CD14-positive monocyte (primary cell): Measurements from ENCODE around the gene PGBD1. TPM values are rescaled to one million over a fixed set of nuclear protein-coding genes. Genes with fewer than 3 reads are reported as not detected.

Experiments
- DNase-seq, 3 donors: peaks; one replicate each; pipeline ENCODE4 v3.0.0-alpha.2; 2011 to 2022
- H2AFZ ChIP-seq: 2 replicates; pipeline ENCODE4 v1.6.0; 2012; ENCODE audit warnings: mild to moderate bottlenecking, low read depth, low read length, inconsistent platforms; ENCODE audit not compliant: insufficient read depth, poor library complexity, severe bottlenecking
- H3K27ac ChIP-seq, 2 donors: 1 replicate in 1 of 2; 2 replicates in 1 of 2; pipeline ENCODE4 v1.5.1; 2012 to 2013; ENCODE audit warnings: low read length in 2 of 2, control low read depth in 1 of 2, inconsistent platforms in 1 of 2, low read depth in 1 of 2, mild to moderate bottlenecking in 1 of 2
- H3K27me3 ChIP-seq, 2 donors: one replicate each; pipeline versions ENCODE4 v1.6.0 to v1.6.1; 2011 to 2013; ENCODE audit warnings: low read length in 2 of 2; ENCODE audit not compliant: control insufficient read depth in 2 of 2, insufficient read depth in 2 of 2
- H3K36me3 ChIP-seq, 2 donors: replicated peaks in 1 of 2; 1 replicate in 1 of 2; 2 replicates in 1 of 2; pipeline versions ENCODE4 v1.5.1 to v1.6.1; 2012 to 2013; ENCODE audit warnings: low read length in 2 of 2, control low read depth in 1 of 2, inconsistent platforms in 1 of 2, mild to moderate bottlenecking in 1 of 2; ENCODE audit not compliant: insufficient read depth in 2 of 2, control insufficient read depth in 1 of 2
- H3K4me1 ChIP-seq, 2 donors: 1 replicate in 1 of 2; 2 replicates in 1 of 2; pipeline versions ENCODE4 v1.5.1 to v1.6.1; 2012 to 2013; ENCODE audit warnings: low read length in 2 of 2, control low read depth in 1 of 2, inconsistent platforms in 1 of 2, mild to moderate bottlenecking in 1 of 2, moderate library complexity in 1 of 2; ENCODE audit not compliant: insufficient read depth in 2 of 2, control insufficient read depth in 1 of 2
- H3K4me2 ChIP-seq: replicated peaks from 2 replicates; pipeline ENCODE3; 2012; ENCODE audit warnings: low read length, moderate library complexity, mild to moderate bottlenecking; ENCODE audit not compliant: poor library complexity, severe bottlenecking; ENCODE audit errors: extremely low read depth
- H3K4me3 ChIP-seq, 3 experiments: fragments of 200-600 bp in 1 of 3; sonication (generic) in 1 of 3; replicated peaks in 1 of 3; 1 replicate in 2 of 3; 2 replicates in 1 of 3; pipeline ENCODE4 v1.5.1; 2011 to 2013; ENCODE audit warnings: low read length in 3 of 3, mild to moderate bottlenecking in 3 of 3, control low read depth in 2 of 3, low read depth in 2 of 3, inconsistent platforms in 1 of 3, moderate library complexity in 1 of 3
- H3K79me2 ChIP-seq: 2 replicates; pipeline ENCODE4 v1.6.0; 2012; ENCODE audit warnings: mild to moderate bottlenecking, control low read depth, inconsistent platforms, low read length, moderate library complexity; ENCODE audit not compliant: insufficient read depth
- H3K9ac ChIP-seq: 2 replicates; pipeline ENCODE4 v1.6.0; 2017; ENCODE audit warnings: low read length, mild to moderate bottlenecking; ENCODE audit not compliant: insufficient read depth, poor library complexity, severe bottlenecking
- H3K9me3 ChIP-seq, 2 donors: replicated peaks in 1 of 2; 1 replicate in 1 of 2; 2 replicates in 1 of 2; pipeline versions ENCODE4 v1.5.1 to v1.6.1; 2012 to 2013; ENCODE audit warnings: low read length in 2 of 2, control low read depth in 1 of 2; ENCODE audit not compliant: control insufficient read depth in 1 of 2, insufficient read depth in 1 of 2
- H4K20me1 ChIP-seq: 2 replicates; pipeline ENCODE4 v1.6.0; 2012; ENCODE audit warnings: mild to moderate bottlenecking, low read length, control low read depth, moderate library complexity; ENCODE audit not compliant: insufficient read depth
- H3K27ac Mint-ChIP-seq, 7 donors: one replicate each; pipeline ENCODE4 v1.8.0; 2020; ENCODE audit warnings: mild to moderate bottlenecking in 7 of 7, mixed read lengths in 7 of 7, moderate library complexity in 6 of 7, inconsistent platforms in 2 of 7
- H3K27me3 Mint-ChIP-seq, 3 donors: one replicate each; pipeline ENCODE4 v1.8.0; 2021 to 2022; ENCODE audit warnings: low read depth in 3 of 3, mild to moderate bottlenecking in 3 of 3, mixed read lengths in 3 of 3, moderate library complexity in 3 of 3, inconsistent platforms in 1 of 3
- H3K36me3 Mint-ChIP-seq, 2 donors: one replicate each; pipeline ENCODE4 v1.8.0; 2020; ENCODE audit warnings: mixed read lengths in 2 of 2, inconsistent platforms in 1 of 2, mild to moderate bottlenecking in 1 of 2
- H3K4me1 Mint-ChIP-seq: one replicate; pipeline ENCODE4 v1.8.0; 2020; ENCODE audit warnings: mild to moderate bottlenecking, mixed read lengths
- H3K4me3 Mint-ChIP-seq, 2 donors: one replicate each; pipeline ENCODE4 v1.8.0; 2020; ENCODE audit warnings: mild to moderate bottlenecking in 2 of 2, mixed read lengths in 2 of 2, moderate library complexity in 1 of 2
- H3K9me3 Mint-ChIP-seq, 7 donors: one replicate each; pipeline ENCODE4 v1.8.0; 2020 to 2022; ENCODE audit warnings: mixed read lengths in 7 of 7, mild to moderate bottlenecking in 6 of 7, moderate library complexity in 6 of 7, inconsistent platforms in 2 of 7
- CTCF ChIP-seq: fragments of 200-600 bp; IDR thresholded peaks from one replicate; pipeline ENCODE4 v1.8.0; 2022; ENCODE audit warnings: antibody characterized with exemption, mild to moderate bottlenecking
- WGBS: methylation state at CpG from one replicate; pipeline ENCODE4 v1.1.5; 2013; ENCODE audit warnings: missing lambda C conversion rate; ENCODE audit not compliant: insufficient coverage; 5-methylcytosine and 5-hydroxymethylcytosine counted together
- intact Hi-C, 2 donors: fragments of 100-400 bp; cut with micrococcal nuclease; formaldehyde crosslinking; loops; one replicate each; pipeline versions ENCODE4 v1.15.0 to v1.15.1; 2023
- polyA plus RNA-seq, 3 donors: library from polyadenylated mRNA; depleted of rRNA in 1 of 3; unstranded in 2 of 3; stranded (reverse) in 1 of 3; fragments of 300-500 nt in 2 of 3; fragments of >200 nt in 1 of 3; fragmentation: Illumina TruSeq in 2 of 3; gene quantifications; 1 replicate in 2 of 3; 2 replicates in 1 of 3; pipeline ENCODE4 v1.2.3, GENCODE V29; 2012 to 2021

Gene PGBD1
- polyA plus RNA-seq, 3 donors: 0.15 to 0.36 (median 0.17) TPM

GRCh38 chr6:28251661-28252008, 29.7 kb upstream of the PGBD1 start:
- peaks cover 16% of the 10 kb centered on the region for H3K79me2 ChIP-seq
- Mint-ChIP-seq H3K4me3 (peak overlapping the region; percentile 98), H3K4me1 (peaks cover 40% of the 10 kb centered on the region), H3K27me3 (peaks cover 0 to 1% (median 0%) of the 10 kb centered on the region in 3 donors), H3K27ac (peak overlapping the region; percentile 85 to 93 (median 88)), H3K9me3 (peaks cover 0 to 5% (median 0%) of the 10 kb centered on the region in 7 donors), H3K36me3 (peaks cover 23 to 27% of the 10 kb centered on the region in 2 donors)
- H2AFZ ChIP-seq: peak overlapping the region; percentile 89
- peak in 2 of 3 donors; percentile 3 to 16 for DNase-seq
- no peaks in the 10 kb centered on the region for H4K20me1 ChIP-seq
- peak overlapping the region; percentile 88 for H3K4me2 ChIP-seq
- H3K4me1 ChIP-seq: peaks cover 33 to 39% of the 10 kb centered on the region in 2 donors
- peak overlapping the region; percentile 83 to 99 (median 99) for H3K4me3 ChIP-seq
- no peak for TF ChIP-seq CTCF
- H3K27ac ChIP-seq: peak overlapping the region; percentile 46 to 73
- WGBS: 0% methylated on average over 19 of the region's 25 CpGs
- peaks cover 11 to 31% of the 10 kb centered on the region in 2 donors for H3K36me3 ChIP-seq
- intact Hi-C loops: loop anchor here (5.0 to 10.0 kb wide), 2 partner anchors 117 to 169 kb away; partner anchors contain the start of gene ZNF165 (in 1 of the 2)
- H3K9ac ChIP-seq: peak overlapping the region; percentile 62
- H3K27me3 ChIP-seq: no peaks in the 10 kb centered on the region
- H3K9me3 ChIP-seq: no peaks in the 10 kb centered on the region

- H3K4me1 ChIP-seq: peaks cover 33 to 39% of the 10 kb centered on the region in 2 donors
- WGBS: 4% methylated on average over 3 of the region's 14 CpGs
- peak within 1 kb of the TSS; percentile 83 to 99 (median 99) for H3K4me3 ChIP-seq
- peak within 1 kb of the TSS; percentile 89 for H2AFZ ChIP-seq
- DNase-seq: peak; percentile 72 to 86 (median 78)
- H3K27me3 Mint-ChIP-seq: peaks cover 0 to 1% (median 0%) of the 10 kb centered on the region in 3 donors
- H3K27ac Mint-ChIP-seq: peak within 1 kb of the TSS; percentile 85 to 93 (median 88)
- H3K4me2 ChIP-seq: peak within 1 kb of the TSS; percentile 88
- peak within 1 kb of the TSS; percentile 62 for H3K9ac ChIP-seq
- peaks cover 0 to 5% (median 0%) of the 10 kb centered on the region in 7 donors for H3K9me3 Mint-ChIP-seq
- peaks cover 16 to 20% of the 10 kb centered on the region in 2 donors for H3K36me3 Mint-ChIP-seq
- no peaks in the 10 kb centered on the region for H3K9me3 ChIP-seq
- H3K4me1 Mint-ChIP-seq: peaks cover 40% of the 10 kb centered on the region
- H3K27ac ChIP-seq: peak within 1 kb of the TSS; percentile 46 to 73
- peaks cover 16% of the 10 kb centered on the region for H3K79me2 ChIP-seq
- H4K20me1 ChIP-seq: no peaks in the 10 kb centered on the region
- intact Hi-C loops: loop anchor here (5.0 to 10.0 kb wide), 2 partner anchors 117 to 170 kb away; partner anchors contain the start of gene ZNF165 (in 1 of the 2)
- H3K36me3 ChIP-seq: peaks cover 5 to 24% of the 10 kb centered on the region in 2 donors
- H3K4me3 Mint-ChIP-seq: peak within 1 kb of the TSS; percentile 98
- H3K27me3 ChIP-seq: no peaks in the 10 kb centered on the region
- TF ChIP-seq CTCF: no peak
These were observed 29.1 kb upstream of the PGBD1 start, which contains the start of gene ZKSCAN4 for GRCh38 chr6:28252009-28252975. Gene ZKSCAN4, minus strand, starts transcription at chr6:28252269. Its CDS starts 289 bp downstream, at chr6:28251980.
